Left lobe of liver (tissue), 1 donor: ENCODE data around the gene TESK1. TPM values are rescaled to one million over a fixed set of nuclear protein-coding genes. Genes with fewer than 3 reads are reported as not detected.

Source experiments
- total RNA-seq: library from RNA; stranded (reverse); gene quantifications from one replicate; pipeline ENCODE4 v1.2.1, GENCODE V29; 2021
- donor health status: DM: no; HTN: yes; CAD: no.

Gene TESK1
- total RNA-seq, 1 donor from 2014 or later, result 15.6 TPM

Other genes with a start within 250 kb of the TESK1 start
- 9.1 TPM for gene RUSC2, start 115.2 kb upstream of the TESK1 start, total RNA-seq
- 0.93 TPM for gene CD72, start 13.2 kb downstream of the TESK1 start, total RNA-seq
- gene SIT1, start 45.7 kb downstream of the TESK1 start, total RNA-seq, result 0.23 TPM
- gene RMRP, start 52.8 kb downstream of the TESK1 start, total RNA-seq, result 13,056 TPM
- 12.6 TPM for gene CCDC107, start 53.0 kb downstream of the TESK1 start, total RNA-seq
- 0.40 TPM for gene ARHGEF39, start 59.9 kb downstream of the TESK1 start, total RNA-seq
- gene CA9, start 68.7 kb downstream of the TESK1 start, total RNA-seq, result 0.96 TPM
- gene TPM2, start 84.7 kb downstream of the TESK1 start, total RNA-seq, result 6.6 TPM
- gene TLN1, start 126.9 kb downstream of the TESK1 start, total RNA-seq, result 107 TPM
- 13.9 TPM for gene CREB3, start 127.4 kb downstream of the TESK1 start, total RNA-seq
- 44.0 TPM for gene GBA2, start 144.0 kb downstream of the TESK1 start, total RNA-seq
- 14.5 TPM for gene RGP1, start 144.0 kb downstream of the TESK1 start, total RNA-seq
- gene MSMP, start 149.0 kb downstream of the TESK1 start, total RNA-seq, result 1.5 TPM
- 3.3 TPM for gene NPR2, start 186.3 kb downstream of the TESK1 start, total RNA-seq
- gene SPAG8, start 207.0 kb downstream of the TESK1 start, total RNA-seq, result 0.50 TPM
- gene HINT2, start 209.8 kb downstream of the TESK1 start, total RNA-seq, result 71.5 TPM
- gene FAM221B, start 223.5 kb downstream of the TESK1 start, total RNA-seq, result not detected
- gene TMEM8B, start 224.0 kb downstream of the TESK1 start, total RNA-seq, result 4.4 TPM